T-cell (primary cell): ENCODE data around the gene AKNAD1. TPM values are rescaled to one million over a fixed set of nuclear protein-coding genes. Genes with fewer than 3 reads are reported as not detected.

Experiments used
- ATAC-seq, 4 experiments: fragments of 200-7000 bp in 3 of 4; fragments of 150-1000 bp in 1 of 4; cut with Tn5 transposase; replicated peaks in 1 of 4; 1 replicate in 3 of 4; 2 replicates in 1 of 4; pipeline ENCODE4 v1.10.0; 2021; ENCODE audit warnings: moderate library complexity in 3 of 4, mild to moderate bottlenecking in 2 of 4, moderate number of reproducible peaks in 1 of 4
- CTCF ChIA-PET, 2 donors: fragments of 300-600 bp; sonication (Branson Sonifier 250); formaldehyde crosslinking; loops; one replicate each; lab custom pipeline; 2022; ENCODE audit warnings: antibody characterized with exemption in 2 of 2; lab: Charles Lee
- POLR2A ChIA-PET, 2 donors: fragments of 300-600 bp; sonication (Branson Sonifier 250); formaldehyde crosslinking; loops; one replicate each; lab custom pipeline; 2022; ENCODE audit warnings: antibody characterized with exemption in 2 of 2; lab: Charles Lee
- DNase-seq, 35 experiments: peaks; one replicate each; pipeline versions ENCODE4 v3.0.0 to v3.0.0-alpha.2; 2013 to 2023
- H3K27ac ChIP-seq: one replicate; pipeline ENCODE4 v1.5.1; 2013; ENCODE audit warnings: low read length
- H3K27me3 ChIP-seq, 2 experiments: replicated peaks in 1 of 2; 1 replicate in 1 of 2; 2 replicates in 1 of 2; pipeline versions ENCODE4 v1.6.1 to v1.7.0; 2013; ENCODE audit warnings: low read length in 1 of 2, mixed read lengths in 1 of 2; ENCODE audit not compliant: control insufficient read depth in 2 of 2, insufficient read depth in 2 of 2; ENCODE audit errors: extremely low read depth in 1 of 2
- H3K36me3 ChIP-seq, 2 donors: 1 replicate in 1 of 2; 2 replicates in 1 of 2; pipeline versions ENCODE4 v1.6.1 to v1.7.0; 2013; ENCODE audit warnings: low read length in 1 of 2; ENCODE audit not compliant: control insufficient read depth in 2 of 2, insufficient read depth in 1 of 2; ENCODE audit errors: extremely low read depth in 1 of 2
- H3K4me1 ChIP-seq, 2 experiments: 1 replicate in 1 of 2; 2 replicates in 1 of 2; pipeline versions ENCODE4 v1.6.1 to v1.7.0; 2013; ENCODE audit warnings: low read length in 2 of 2, mixed read lengths in 1 of 2; ENCODE audit not compliant: insufficient read depth in 2 of 2, control insufficient read depth in 1 of 2; ENCODE audit errors: extremely low read depth in 1 of 2
- H3K4me3 ChIP-seq, 2 donors: 1 replicate in 1 of 2; 2 replicates in 1 of 2; pipeline versions ENCODE4 v1.5.1 to v1.7.0; 2013; ENCODE audit warnings: mild to moderate bottlenecking in 2 of 2, low read length in 1 of 2, moderate library complexity in 1 of 2; ENCODE audit not compliant: control insufficient read depth in 1 of 2; ENCODE audit errors: extremely low read depth in 1 of 2
- H3K9me3 ChIP-seq: 2 replicates; pipeline ENCODE4 v1.7.0; 2013
- H3K27ac Mint-ChIP-seq, 2 donors: one replicate each; pipeline ENCODE4 v1.8.0; 2020 to 2021; ENCODE audit warnings: mild to moderate bottlenecking in 2 of 2, mixed read lengths in 2 of 2
- H3K27me3 Mint-ChIP-seq, 2 donors: one replicate each; pipeline ENCODE4 v1.8.0; 2021 to 2022; ENCODE audit warnings: mixed read lengths in 2 of 2
- H3K36me3 Mint-ChIP-seq: one replicate; pipeline ENCODE4 v1.8.0; 2021; ENCODE audit warnings: mixed read lengths
- H3K4me1 Mint-ChIP-seq, 3 donors: one replicate each; pipeline ENCODE4 v1.8.0; 2020 to 2022; ENCODE audit warnings: mixed read lengths in 3 of 3, mild to moderate bottlenecking in 1 of 3
- H3K4me3 Mint-ChIP-seq, 3 donors: one replicate each; pipeline ENCODE4 v1.8.0; 2020 to 2022; ENCODE audit warnings: mild to moderate bottlenecking in 3 of 3, mixed read lengths in 3 of 3, moderate library complexity in 3 of 3
- H3K9me3 Mint-ChIP-seq, 3 donors: one replicate each; pipeline ENCODE4 v1.8.0; 2020 to 2022; ENCODE audit warnings: mixed read lengths in 3 of 3
- whole genome bisulfite sequencing: methylation state at CpG from one replicate; pipeline ENCODE4 v1.1.5; 2013; ENCODE audit warnings: missing lambda C conversion rate; ENCODE audit not compliant: insufficient coverage; 5-methylcytosine and 5-hydroxymethylcytosine counted together
- total RNA-seq, 35 experiments: library from RNA in 6 of 35; stranded (reverse) in 6 of 35; fragments of 120-200 nt in 1 of 35; gene quantifications; one replicate each; pipeline versions ENCODE4 v1.2.1 to v1.2.4 and lab custom pipeline; 2013 to 2026

AKNAD1 gene
- total RNA-seq, 5 donors from 2014 or later (not counting 1 experiment from before 2014, with no cell fraction given) = not detected

GRCh38 chr1:108850929-108851328, 6.0 kb downstream of the AKNAD1 start:
- Histone ChIP-seq H3K27me3 (peaks cover 0 to 15% of the 10 kb centered on the region in 2 experiments), H3K36me3 (no peaks in the 10 kb centered on the region), H3K4me1 (no peaks in the 10 kb centered on the region), H3K9me3 (no peaks in the 10 kb centered on the region), H3K27ac (no peak overlapping the region), H3K4me3 (no peak overlapping the region)
- ChIA-PET CTCF (interaction anchor here (0.6 to 0.7 kb wide), 2 partner anchors 13 to 1076 kb away, joined by 4 read pairs; no protein-coding TSS in a partner anchor), POLR2A (interaction anchor here in 1 of 2 donors (0.6 kb wide), 1 partner anchor 31 kb away, joined by 13 read pairs; no protein-coding TSS in a partner anchor)
- no peak overlapping the region for H3K27ac Mint-ChIP-seq
- no peak for DNase-seq
- H3K4me3 Mint-ChIP-seq = no peak overlapping the region
- WGBS = 92% methylated on average over 6 of the region's 7 CpGs
- no peaks in the 10 kb centered on the region for H3K36me3 Mint-ChIP-seq
- ATAC-seq = no peak
- H3K4me1 Mint-ChIP-seq = peaks cover 6 to 8% (median 7%) of the 10 kb centered on the region in 3 donors
- H3K27me3 Mint-ChIP-seq = peaks cover 4 to 9% of the 10 kb centered on the region in 2 donors
- no peaks in the 10 kb centered on the region for H3K9me3 Mint-ChIP-seq

- Mint-ChIP-seq H3K27ac (no peak overlapping the region), H3K4me1 (peaks cover 6 to 8% (median 7%) of the 10 kb centered on the region in 3 donors), H3K36me3 (no peaks in the 10 kb centered on the region), H3K4me3 (no peak overlapping the region), H3K9me3 (no peaks in the 10 kb centered on the region), H3K27me3 (peaks cover 0 to 1% of the 10 kb centered on the region in 2 donors)
- Histone ChIP-seq H3K4me1 (no peaks in the 10 kb centered on the region), H3K36me3 (no peaks in the 10 kb centered on the region), H3K27me3 (peaks cover 0 to 7% of the 10 kb centered on the region in 2 experiments), H3K4me3 (no peak overlapping the region), H3K27ac (no peak overlapping the region), H3K9me3 (no peaks in the 10 kb centered on the region)
- POLR2A ChIA-PET = interaction anchor here in 1 of 2 donors (0.6 kb wide), 1 partner anchor 244 kb away, joined by 3 read pairs; no protein-coding TSS in a partner anchor
- CTCF ChIA-PET = interaction anchor here in 1 of 2 donors (0.5 kb wide), 1 partner anchor 997 kb away, joined by 3 read pairs; no protein-coding TSS in a partner anchor
- no peak for ATAC-seq
- no peak for DNase-seq
Observed at GRCh38 chr1:108848806-108849205, 8.1 kb downstream of the AKNAD1 start.

- ATAC-seq = no peak
- 67% methylated on average over 1 of the region's 1 CpG for WGBS
- peaks cover 4% of the 10 kb centered on the region in 3 donors for H3K4me1 Mint-ChIP-seq
- ChIA-PET POLR2A (no interaction called here), CTCF (no interaction called here)
- H3K4me1 ChIP-seq = no peaks in the 10 kb centered on the region
- no peaks in the 10 kb centered on the region for H3K27me3 ChIP-seq
- H3K9me3 ChIP-seq = no peaks in the 10 kb centered on the region
- no peaks in the 10 kb centered on the region for H3K36me3 Mint-ChIP-seq
- H3K4me3 Mint-ChIP-seq = no peak overlapping the region
- peaks cover 0 to 1% of the 10 kb centered on the region in 2 donors for H3K27me3 Mint-ChIP-seq
- H3K27ac Mint-ChIP-seq = no peak overlapping the region
- H3K27ac ChIP-seq = no peak overlapping the region
- H3K4me3 ChIP-seq = no peak overlapping the region
- DNase-seq = no peak
- no peaks in the 10 kb centered on the region for H3K9me3 Mint-ChIP-seq
- no peaks in the 10 kb centered on the region for H3K36me3 ChIP-seq
Observed at GRCh38 chr1:108847494-108847893, 9.4 kb downstream of the AKNAD1 start.

GRCh38 chr1:108845991-108846390, 10.9 kb downstream of the AKNAD1 start:
- WGBS = 80% methylated on average over 6 of the region's 6 CpGs

GRCh38 chr1:108845446-108845845, 11.4 kb downstream of the AKNAD1 start:
- Histone ChIP-seq H3K4me1 (no peaks in the 10 kb centered on the region), H3K9me3 (no peaks in the 10 kb centered on the region), H3K36me3 (no peaks in the 10 kb centered on the region), H3K4me3 (no peak overlapping the region), H3K27ac (no peak overlapping the region), H3K27me3 (no peaks in the 10 kb centered on the region)
- 76% methylated on average over 3 of the region's 4 CpGs for WGBS
- H3K36me3 Mint-ChIP-seq = no peaks in the 10 kb centered on the region
- no peak overlapping the region for H3K4me3 Mint-ChIP-seq
- H3K27me3 Mint-ChIP-seq = peaks cover 0 to 1% of the 10 kb centered on the region in 2 donors
- H3K9me3 Mint-ChIP-seq = no peaks in the 10 kb centered on the region
- POLR2A ChIA-PET = no interaction called here
- CTCF ChIA-PET = no interaction called here
- ATAC-seq (no peak), DNase-seq (no peak)
- no peak overlapping the region for H3K27ac Mint-ChIP-seq
- H3K4me1 Mint-ChIP-seq = no peaks in the 10 kb centered on the region

More at GRCh38 chr1:108845991-108846390, 10.9 kb downstream of the AKNAD1 start:
- no peaks in the 10 kb centered on the region for H3K9me3 ChIP-seq
- Mint-ChIP-seq H3K36me3 (no peaks in the 10 kb centered on the region), H3K27ac (no peak overlapping the region), H3K9me3 (no peaks in the 10 kb centered on the region), H3K4me3 (no peak overlapping the region), H3K27me3 (peaks cover 0 to 1% of the 10 kb centered on the region in 2 donors), H3K4me1 (no peaks in the 10 kb centered on the region)
- ATAC-seq = no peak
- DNase-seq = no peak
- H3K4me1 ChIP-seq = no peaks in the 10 kb centered on the region
- POLR2A ChIA-PET = no interaction called here
- no peak overlapping the region for H3K4me3 ChIP-seq
- CTCF ChIA-PET = no interaction called here
- H3K27me3 ChIP-seq = no peaks in the 10 kb centered on the region
- H3K36me3 ChIP-seq = no peaks in the 10 kb centered on the region
- no peak overlapping the region for H3K27ac ChIP-seq

GRCh38 chr1:108843390-108844137, 13.3 kb downstream of the AKNAD1 start:
- H3K36me3 Mint-ChIP-seq = no peaks in the 10 kb centered on the region
- no peak overlapping the region for H3K27ac Mint-ChIP-seq
- H3K27ac ChIP-seq = no peak overlapping the region
- no CpG with 5 or more reads among the region's 3 CpGs for WGBS
- no peaks in the 10 kb centered on the region for H3K4me1 ChIP-seq
- no peaks in the 10 kb centered on the region for H3K9me3 ChIP-seq
- no peak overlapping the region for H3K4me3 Mint-ChIP-seq
- no peaks in the 10 kb centered on the region for H3K27me3 ChIP-seq
- no peak overlapping the region for H3K4me3 ChIP-seq
- no peaks in the 10 kb centered on the region for H3K4me1 Mint-ChIP-seq
- peaks cover 0 to 1% of the 10 kb centered on the region in 2 donors for H3K27me3 Mint-ChIP-seq
- no peaks in the 10 kb centered on the region for H3K9me3 Mint-ChIP-seq
- ATAC-seq (no peak), DNase-seq (no peak)
- CTCF ChIA-PET = interaction anchor here in 1 of 2 donors (1.1 kb wide), 1 partner anchor 14 kb away, joined by 3 read pairs; no protein-coding TSS in a partner anchor
- no peaks in the 10 kb centered on the region for H3K36me3 ChIP-seq
- POLR2A ChIA-PET = interaction anchor here in 1 of 2 donors (0.6 kb wide), 1 partner anchor 24 kb away, joined by 5 read pairs; no protein-coding TSS in a partner anchor
